Measurements from ENCODE around the gene GRAMD2B. TPM values are rescaled to one million over a fixed set of nuclear protein-coding genes. Genes with fewer than 3 reads are reported as not detected.

GRAMD2B gene
- total and polyA plus RNA-seq, 4 donors: 8.5 to 19.4 (median 14.9) TPM

GRCh38 chr5:126479810-126480209 is 56.6 kb downstream of the GRAMD2B start:
- Histone ChIP-seq H3K27ac (ENCODE audit: low read depth in 1 of 2, low read length in 1 of 2) (no peak overlapping the region), H3K9ac (ENCODE audit: insufficient read depth in 1 of 2, low read length in 2 of 2) (no peak overlapping the region), H3K36me3 (ENCODE audit: control insufficient read depth in 4 of 4, insufficient read depth in 4 of 4, low read length in 4 of 4) (peaks cover 0 to 30% (median 4%) of the 10 kb centered on the region in 4 donors), H3K4me3 (no peak overlapping the region), H3K27me3 (ENCODE audit: control insufficient read depth in 3 of 3, insufficient read depth in 3 of 3, low read length in 2 of 3) (no peaks in the 10 kb centered on the region), H3K9me3 (ENCODE audit: control insufficient read depth in 4 of 4, insufficient read depth in 3 of 4, low read length in 3 of 4) (no peaks in the 10 kb centered on the region), H3K4me1 (ENCODE audit: control insufficient read depth in 5 of 5, insufficient read depth in 5 of 5, low read length in 5 of 5) (peaks cover 0 to 4% (median 2%) of the 10 kb centered on the region in 5 donors)
- DNase-seq (no peak), ATAC-seq (ENCODE audit: insufficient read depth, low FRiP score) (no peak)
- TF ChIP-seq CTCF (IDR thresholded peaks at IDR 0.05; ENCODE audit: control extremely low read depth, extremely low read depth): no peak
- 44 to 84% methylated on average over 2 of the region's 2 CpGs for WGBS, 2 donors

- H3K4me3 ChIP-seq: no peak overlapping the region
- H3K4me1 ChIP-seq (ENCODE audit: control insufficient read depth in 5 of 5, insufficient read depth in 5 of 5, low read length in 5 of 5): peaks cover 0 to 4% (median 2%) of the 10 kb centered on the region in 5 donors
- no peaks in the 10 kb centered on the region for H3K27me3 ChIP-seq (ENCODE audit: control insufficient read depth in 3 of 3, insufficient read depth in 3 of 3, low read length in 2 of 3)
- H3K9ac ChIP-seq (ENCODE audit: insufficient read depth in 1 of 2, low read length in 2 of 2): no peak overlapping the region
- DNase-seq: no peak
- ATAC-seq (ENCODE audit: insufficient read depth, low FRiP score): no peak
- no peaks in the 10 kb centered on the region for H3K9me3 ChIP-seq (ENCODE audit: control insufficient read depth in 4 of 4, insufficient read depth in 3 of 4, low read length in 3 of 4)
- H3K27ac ChIP-seq (ENCODE audit: low read depth in 1 of 2, low read length in 1 of 2): no peak overlapping the region
- TF ChIP-seq CTCF (IDR thresholded peaks at IDR 0.05; ENCODE audit: control extremely low read depth, extremely low read depth): no peak
- H3K36me3 ChIP-seq (ENCODE audit: control insufficient read depth in 4 of 4, insufficient read depth in 4 of 4, low read length in 4 of 4): peaks cover 0 to 32% (median 5%) of the 10 kb centered on the region in 4 donors
Observed at GRCh38 chr5:126480824-126481223, 57.6 kb downstream of the GRAMD2B start.

DNA sequence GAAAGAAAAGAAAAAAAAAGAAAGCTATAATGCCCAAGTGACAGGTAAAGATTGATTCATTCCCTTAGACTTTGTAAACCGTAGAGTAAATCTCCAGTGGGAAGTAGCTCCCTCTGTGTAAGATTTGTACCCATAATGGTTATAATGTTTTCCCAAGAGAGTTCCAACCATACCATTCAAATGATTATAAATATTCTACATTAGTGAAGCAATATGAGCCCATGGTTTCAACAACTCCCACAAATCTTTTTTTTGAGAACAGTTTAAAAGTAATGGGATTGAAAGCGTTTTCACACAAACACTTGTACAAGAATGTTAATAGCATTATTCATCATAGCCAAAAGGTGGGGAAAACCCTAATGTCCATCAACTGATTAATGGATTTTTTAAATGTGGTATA is 58.0 kb downstream of the GRAMD2B start:
- H3K36me3 ChIP-seq (ENCODE audit: control insufficient read depth in 4 of 4, insufficient read depth in 4 of 4, low read length in 4 of 4): peaks cover 0 to 35% (median 6%) of the 10 kb centered on the region in 4 donors

More for the DNA sequence above, 58.0 kb downstream of the GRAMD2B start:
- no peak for TF ChIP-seq CTCF (IDR thresholded peaks at IDR 0.05; ENCODE audit: control extremely low read depth, extremely low read depth)
- ATAC-seq (ENCODE audit: insufficient read depth, low FRiP score) (no peak), DNase-seq (no peak)
- Histone ChIP-seq H3K27me3 (ENCODE audit: control insufficient read depth in 3 of 3, insufficient read depth in 3 of 3, low read length in 2 of 3) (no peaks in the 10 kb centered on the region), H3K4me1 (ENCODE audit: control insufficient read depth in 5 of 5, insufficient read depth in 5 of 5, low read length in 5 of 5) (peaks cover 0 to 4% (median 2%) of the 10 kb centered on the region in 5 donors), H3K4me3 (no peak overlapping the region), H3K9ac (ENCODE audit: insufficient read depth in 1 of 2, low read length in 2 of 2) (no peak overlapping the region), H3K9me3 (ENCODE audit: control insufficient read depth in 4 of 4, insufficient read depth in 3 of 4, low read length in 3 of 4) (no peaks in the 10 kb centered on the region), H3K27ac (ENCODE audit: low read depth in 1 of 2, low read length in 1 of 2) (no peak overlapping the region)
- 91 to 92% methylated on average over 2 of the region's 2 CpGs for WGBS, 2 donors
